ENCODE results near the gene FBXL7. TPM values are rescaled to one million over a fixed set of nuclear protein-coding genes. Genes with fewer than 3 reads are reported as not detected.

The FBXL7 gene
- total and polyA plus RNA-seq, 2 of the 8 experiments (the other 6 are each of a cell fraction or from before 2014, with no cell fraction given), result 17.7 to 17.8 TPM

- peaks cover 17% of the 10 kb centered on the region in 2 experiments for H3K9me3 ChIP-seq (ENCODE audit: insufficient read depth in 2 of 2, low read depth in 1 of 2, low read length in 1 of 2)
- H3K27me3 ChIP-seq (replicated peaks in 1 of 4; ENCODE audit: control insufficient read depth in 3 of 4, extremely low read depth in 1 of 4, insufficient read depth in 3 of 4, low read length in 3 of 4), result no peaks in the 10 kb centered on the region
- H3K14ac ChIP-seq (ENCODE audit: insufficient read length), result no peak overlapping the region
- H3K18ac ChIP-seq (ENCODE audit: extremely low read depth, low read length), result no peak overlapping the region
- no peak overlapping the region; the same call in 1 of the 2 replicates for H2BK20ac ChIP-seq (ENCODE audit: low read length)
- H4K5ac ChIP-seq (ENCODE audit: insufficient read length, low read depth, low read length), result no peak overlapping the region
- no peaks in the 10 kb centered on the region for H3K23me2 ChIP-seq (ENCODE audit: low read depth, low read length)
- no peak overlapping the region for H2BK5ac ChIP-seq (ENCODE audit: low read depth, low read length)
- H3K4ac ChIP-seq (replicated peaks; ENCODE audit: insufficient read length, low read depth, low read length), result no peak overlapping the region
- H3K4me1 ChIP-seq (replicated peaks in 1 of 4; ENCODE audit: control insufficient read depth in 3 of 4, insufficient read depth in 4 of 4, low read length in 3 of 4), result peaks cover 0 to 3% (median 0%) of the 10 kb centered on the region in 4 experiments; a peak in 1 of 7 replicates
- no peak overlapping the region for H3K4me3 ChIP-seq (ENCODE audit: extremely low read depth in 1 of 4, insufficient read depth in 2 of 4, low read depth in 3 of 4, low read length in 4 of 4)
- no peak for DNase-seq (ENCODE audit: low read depth in 1 of 2, low spot score in 2 of 2)
- no peaks in the 10 kb centered on the region for H4K20me1 ChIP-seq (replicated peaks in 1 of 2; ENCODE audit: control insufficient read depth in 1 of 2, insufficient read depth in 2 of 2, low read length in 2 of 2)
- CTCF ChIA-PET (ENCODE audit: partially characterized antibody), result interaction anchor here (1.7 kb wide), 1 partner anchor 112 kb away, joined by 4 read pairs; no protein-coding TSS in a partner anchor
- no peak overlapping the region for H4K8ac ChIP-seq (ENCODE audit: extremely low read depth, insufficient read depth, low read length)
- peaks cover 0 to 7% (median 1%) of the 10 kb centered on the region in 4 experiments; a peak in 3 of 8 replicates for H3K36me3 ChIP-seq (ENCODE audit: control insufficient read depth in 2 of 4, insufficient read depth in 4 of 4, low read length in 3 of 4)
- H3K9ac ChIP-seq (replicated peaks in 1 of 4; ENCODE audit: extremely low read depth in 1 of 4, low read depth in 3 of 4, low read length in 3 of 4), result no peak overlapping the region
- H3K79me2 ChIP-seq (ENCODE audit: control insufficient read depth in 1 of 2, insufficient read depth in 2 of 2, low read length in 2 of 2), result no peaks in the 10 kb centered on the region
- 90% methylated on average over 8 of the region's 8 CpGs; no CpG with 5 or more reads in 1 of the 2 experiments for WGBS, 2 experiments (ENCODE audit: extremely low coverage in 1 of 2, insufficient coverage in 1 of 2, insufficient read length in 1 of 2, insufficient replicate concordance in 2 of 2, low coverage in 1 of 2, low lambda C conversion rate in 2 of 2, missing lambda C conversion rate in 1 of 2)
- no peak overlapping the region for H2BK15ac ChIP-seq (ENCODE audit: low read length)
- no peak overlapping the region for H3K27ac ChIP-seq (ENCODE audit: low read depth, low read length)
- H2BK120ac ChIP-seq (replicated peaks; ENCODE audit: low read depth, low read length), result no peak overlapping the region
- no peak for FAIRE-seq
- no peak overlapping the region for H2AFZ ChIP-seq (ENCODE audit: low read length)
- no peak overlapping the region for H2AK5ac ChIP-seq (ENCODE audit: low read depth, low read length)
- POLR2A ChIA-PET (ENCODE audit: partially characterized antibody), result no interaction called here
- H3K56ac ChIP-seq (replicated peaks; ENCODE audit: insufficient read length, low read depth, low read length), result no peak overlapping the region
- H3K23ac ChIP-seq (ENCODE audit: insufficient read length), result no peak overlapping the region
- H3K4me2 ChIP-seq (ENCODE audit: insufficient read depth in 1 of 2, low read depth in 2 of 2, low read length in 2 of 2), result no peak overlapping the region
- no peaks in the 10 kb centered on the region for H3K79me1 ChIP-seq (ENCODE audit: low read depth, low read length)
- H2BK12ac ChIP-seq (ENCODE audit: low read depth, low read length), result no peak overlapping the region
- no peak overlapping the region for H4K91ac ChIP-seq (replicated peaks; ENCODE audit: insufficient read length, low read length)
- TF ChIP-seq TAF1 (IDR thresholded peaks at IDR 0.05; ENCODE audit: low read depth, low read length) (no peak), MAFK (IDR thresholded peaks at IDR 0.05; ENCODE audit: low read depth, low read length) (no peak), CTBP2 (IDR thresholded peaks at IDR 0.05; ENCODE audit: borderline replicate concordance, insufficient read depth, insufficient read length, low read length) (no peak), NRF1 (IDR thresholded peaks at IDR 0.05; ENCODE audit: low read depth, low read length) (no peak), RAD21 (IDR thresholded peaks at IDR 0.05 in 1 of 2, conservative IDR thresholded peaks at IDR 0.05 in 1 of 2; ENCODE audit: low read depth in 2 of 2, low read length in 2 of 2) (no peak), YY1 (IDR thresholded peaks at IDR 0.05; ENCODE audit: low read depth, low read length) (no peak), CHD2 (IDR thresholded peaks at IDR 0.05; ENCODE audit: low read length) (no peak), ATF2 (IDR thresholded peaks at IDR 0.05; ENCODE audit: low read length) (no peak), CEBPB (IDR thresholded peaks at IDR 0.05; ENCODE audit: low read depth, low read length) (no peak), RXRA (IDR thresholded peaks at IDR 0.05; ENCODE audit: insufficient read depth, low read depth, low read length) (no peak), EZH2 (IDR thresholded peaks at IDR 0.05; ENCODE audit: low read depth, low read length, severe bottlenecking) (no peak), PHF8 (conservative IDR thresholded peaks at IDR 0.05; ENCODE audit: low read depth, low read length) (no peak)
These were observed 306.6 kb downstream of the FBXL7 start for GRCh38 chr5:15806613-15807012.

Data from H1 (cell line).